Activated CD4-positive, alpha-beta memory T cell treated with anti-CD3 and anti-CD28 coated beads for 36 hours (primary cell): ENCODE data around the gene TIMP2. TPM values are rescaled to one million over a fixed set of nuclear protein-coding genes. Genes with fewer than 3 reads are reported as not detected.

Experiments
- CTCF ChIA-PET: fragments of 350-600 bp; sonication (Branson Sonifier 250); formaldehyde crosslinking; loops from one replicate; lab custom pipeline; 2021; ENCODE audit warnings: antibody characterized with exemption, inconsistent platforms; lab: Charles Lee
- POLR2A ChIA-PET: fragments of 350-600 bp; sonication (Branson Sonifier 250); formaldehyde crosslinking; loops from one replicate; lab custom pipeline; 2021; ENCODE audit warnings: antibody characterized with exemption; lab: Charles Lee
- DNase-seq: peaks from one replicate; pipeline ENCODE4 v3.0.0-alpha.2; 2020
- H3K27ac Mint-ChIP-seq: one replicate; pipeline ENCODE4 v1.8.0; 2021; ENCODE audit warnings: mixed read lengths
- H3K27me3 Mint-ChIP-seq: one replicate; pipeline ENCODE4 v1.8.0; 2021; ENCODE audit warnings: mixed read lengths
- H3K36me3 Mint-ChIP-seq: one replicate; pipeline ENCODE4 v1.8.0; 2021; ENCODE audit warnings: mixed read lengths
- H3K4me1 Mint-ChIP-seq: one replicate; pipeline ENCODE4 v1.8.0; 2021; ENCODE audit warnings: low read depth, mixed read lengths
- H3K4me3 Mint-ChIP-seq: one replicate; pipeline ENCODE4 v1.8.0; 2021; ENCODE audit warnings: mild to moderate bottlenecking, mixed read lengths
- H3K9me3 Mint-ChIP-seq: one replicate; pipeline ENCODE4 v1.8.0; 2021; ENCODE audit warnings: mixed read lengths
- intact Hi-C: fragments of 100-400 bp; cut with micrococcal nuclease; formaldehyde crosslinking; loops from one replicate; pipeline ENCODE4 v1.15.1; 2023
- total RNA-seq, 2 experiments: library from RNA; stranded (reverse); gene quantifications; one replicate each; pipeline ENCODE4 v1.2.3, GENCODE V29; 2021

Gene TIMP2
- total RNA-seq, 2 experiments from 2014 or later, result 1.1 TPM

DNA sequence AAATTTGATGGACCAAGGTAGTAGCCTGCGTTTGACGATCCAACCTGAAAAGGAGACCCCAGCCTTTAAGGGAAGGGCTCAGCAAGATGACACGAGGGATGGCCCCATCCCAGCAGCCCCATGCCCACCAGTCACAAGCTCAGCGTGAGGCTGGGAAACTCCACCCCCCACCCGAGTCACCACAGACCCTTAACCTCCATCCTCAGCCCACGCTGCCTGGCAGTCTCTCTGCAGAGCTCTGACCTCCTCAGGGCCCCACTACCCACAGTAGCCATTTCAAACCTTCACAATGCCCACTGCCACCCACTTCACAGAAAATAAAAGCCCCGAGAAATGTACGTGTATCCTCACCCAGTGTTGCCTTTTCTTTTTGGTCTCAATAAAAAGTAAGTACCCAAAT lies 103.2 kb downstream of the TIMP2 start:
- peaks cover 53% of the 10 kb centered on the region for H3K4me1 Mint-ChIP-seq
- peaks cover 82% of the 10 kb centered on the region for H3K36me3 Mint-ChIP-seq
- no peak for DNase-seq
- H3K27me3 Mint-ChIP-seq, result no peaks in the 10 kb centered on the region
- H3K4me3 Mint-ChIP-seq, result no peak overlapping the region
- no peaks in the 10 kb centered on the region for H3K9me3 Mint-ChIP-seq
- ChIA-PET POLR2A (interaction anchor here (1.0 kb wide), 1 partner anchor 38 kb away, joined by 6 read pairs; no protein-coding TSS in a partner anchor), CTCF (no interaction called here)
- intact Hi-C loops, result no loop called here
- peak overlapping the region; percentile 4 for H3K27ac Mint-ChIP-seq

- intact Hi-C loops, result no loop called here
Observed at GRCh38 chr17:78820841-78821240, 104.3 kb downstream of the TIMP2 start.

GRCh38 chr17:78819806-78820792 lies 105.1 kb downstream of the TIMP2 start:
- POLR2A ChIA-PET, result interaction anchor here (0.6 to 2.1 kb wide), 5 partner anchors 15 to 1772 kb away, joined by 3 to 7 read pairs (median 3); partner anchors contain the start of gene USP36
- peaks cover 78% of the 10 kb centered on the region for H3K36me3 Mint-ChIP-seq
- H3K27me3 Mint-ChIP-seq, result no peaks in the 10 kb centered on the region
- no peaks in the 10 kb centered on the region for H3K9me3 Mint-ChIP-seq
- no peak for DNase-seq
- intact Hi-C loops, result no loop called here
- CTCF ChIA-PET, result interaction anchor here (1.4 kb wide), 1 partner anchor 18 kb away, joined by 3 read pairs; no protein-coding TSS in a partner anchor
- H3K4me1 Mint-ChIP-seq, result peaks cover 63% of the 10 kb centered on the region
- no peak overlapping the region for H3K4me3 Mint-ChIP-seq
- H3K27ac Mint-ChIP-seq, result peak overlapping the region; percentile 93

More at GRCh38 chr17:78820841-78821240, 104.3 kb downstream of the TIMP2 start:
- Mint-ChIP-seq H3K4me3 (no peak overlapping the region), H3K27ac (no peak overlapping the region), H3K4me1 (peaks cover 58% of the 10 kb centered on the region), H3K27me3 (no peaks in the 10 kb centered on the region), H3K36me3 (peaks cover 79% of the 10 kb centered on the region), H3K9me3 (no peaks in the 10 kb centered on the region)
- POLR2A ChIA-PET, result interaction anchor here (0.6 to 1.2 kb wide), 2 partner anchors 19 to 1771 kb away, joined by 3 read pairs; partner anchors contain the start of gene USP36
- DNase-seq, result no peak
- CTCF ChIA-PET, result interaction anchor here (1.4 kb wide), 1 partner anchor 17 kb away, joined by 3 read pairs; no protein-coding TSS in a partner anchor

DNA sequence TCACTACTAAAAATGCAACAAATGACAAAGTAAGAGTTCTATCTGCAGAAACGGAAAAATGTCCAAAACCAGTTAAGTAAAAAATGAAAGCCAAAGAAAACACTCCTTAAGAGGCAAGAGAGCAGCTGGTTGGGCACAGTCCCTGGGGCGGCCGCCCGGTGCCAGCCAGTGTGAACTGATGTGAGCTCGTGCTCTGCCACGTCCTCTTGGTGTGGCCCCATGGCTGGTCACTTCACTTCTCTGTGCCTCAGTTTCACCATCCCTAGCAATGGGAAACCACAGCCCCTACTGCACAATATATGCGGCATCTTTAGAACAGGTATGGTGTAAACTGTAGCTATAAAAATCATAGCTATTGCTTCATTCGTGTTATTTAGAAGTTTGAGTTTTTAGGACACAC lies 105.8 kb downstream of the TIMP2 start:
- no peak for DNase-seq
- Mint-ChIP-seq H3K27ac (peak overlapping the region; percentile 93), H3K4me1 (peaks cover 58% of the 10 kb centered on the region), H3K27me3 (no peaks in the 10 kb centered on the region), H3K36me3 (peaks cover 74% of the 10 kb centered on the region), H3K9me3 (no peaks in the 10 kb centered on the region), H3K4me3 (peak overlapping the region; percentile 7)
- POLR2A ChIA-PET, result interaction anchor here (1.1 to 2.1 kb wide), 4 partner anchors 14 to 71 kb away, joined by 3 to 7 read pairs (median 4); no protein-coding TSS in a partner anchor
- intact Hi-C loops, result no loop called here
- CTCF ChIA-PET, result no interaction called here

GRCh38 chr17:78818932-78819331 lies 106.3 kb downstream of the TIMP2 start:
- no peaks in the 10 kb centered on the region for H3K27me3 Mint-ChIP-seq
- H3K4me3 Mint-ChIP-seq, result peak overlapping the region; percentile 7
- ChIA-PET POLR2A (interaction anchor here (0.9 to 2.1 kb wide), 5 partner anchors 14 to 71 kb away, joined by 3 to 7 read pairs (median 4); no protein-coding TSS in a partner anchor), CTCF (interaction anchor here (0.6 to 0.8 kb wide), 2 partner anchors 16 to 933 kb away, joined by 3 read pairs; no protein-coding TSS in a partner anchor)
- H3K9me3 Mint-ChIP-seq, result no peaks in the 10 kb centered on the region
- intact Hi-C loops, result no loop called here
- peak overlapping the region; percentile 93 for H3K27ac Mint-ChIP-seq
- H3K36me3 Mint-ChIP-seq, result peaks cover 75% of the 10 kb centered on the region
- DNase-seq, result peak; percentile 68
- H3K4me1 Mint-ChIP-seq, result peaks cover 58% of the 10 kb centered on the region

- peaks cover 73% of the 10 kb centered on the region for H3K36me3 Mint-ChIP-seq
- H3K4me1 Mint-ChIP-seq, result peaks cover 60% of the 10 kb centered on the region
- H3K4me3 Mint-ChIP-seq, result peak overlapping the region; percentile 2
- DNase-seq, result no peak
- H3K27ac Mint-ChIP-seq, result peak overlapping the region; percentile 93
- H3K27me3 Mint-ChIP-seq, result no peaks in the 10 kb centered on the region
- H3K9me3 Mint-ChIP-seq, result no peaks in the 10 kb centered on the region
- ChIA-PET POLR2A (interaction anchor here (0.9 to 2.1 kb wide), 6 partner anchors 13 to 70 kb away, joined by 3 to 7 read pairs (median 5); no protein-coding TSS in a partner anchor), CTCF (interaction anchor here (0.6 to 0.8 kb wide), 2 partner anchors 15 to 932 kb away, joined by 3 read pairs; no protein-coding TSS in a partner anchor)
- intact Hi-C loops, result no loop called here
Observed at GRCh38 chr17:78818152-78818846, 106.9 kb downstream of the TIMP2 start.

GRCh38 chr17:78817123-78817522 lies 108.1 kb downstream of the TIMP2 start:
- intact Hi-C loops, result loop anchor here (1.0 to 2.0 kb wide), 5 partner anchors 12 to 108 kb away; no protein-coding TSS in a partner anchor
- Mint-ChIP-seq H3K27ac (peak overlapping the region; percentile 92), H3K4me3 (peak overlapping the region; percentile 2), H3K27me3 (no peaks in the 10 kb centered on the region), H3K36me3 (peaks cover 72% of the 10 kb centered on the region), H3K4me1 (peaks cover 61% of the 10 kb centered on the region), H3K9me3 (no peaks in the 10 kb centered on the region)
- ChIA-PET POLR2A (interaction anchor here (1.3 to 1.6 kb wide), 3 partner anchors 13 to 69 kb away, joined by 3 to 6 read pairs (median 6); no protein-coding TSS in a partner anchor), CTCF (interaction anchor here (1.0 to 1.6 kb wide), 3 partner anchors 17 to 109 kb away, joined by 3 to 4 read pairs (median 3); no protein-coding TSS in a partner anchor)
- peak; percentile 89 for DNase-seq

DNA sequence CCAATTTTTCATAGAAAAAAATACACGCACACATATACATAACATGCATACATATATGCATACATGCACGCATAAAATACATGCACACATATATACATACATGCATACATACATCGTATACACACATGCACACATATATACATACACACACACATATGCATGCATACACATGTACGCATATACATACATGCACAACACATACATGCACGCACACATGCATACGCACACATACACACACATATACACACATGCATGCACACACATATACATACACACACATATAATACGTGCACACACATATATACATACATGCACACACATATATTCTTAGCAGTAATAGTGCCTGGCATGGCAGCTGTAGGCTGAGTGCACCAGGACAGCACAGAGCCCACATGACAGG lies 109.5 kb downstream of the TIMP2 start:
- peak overlapping the region; percentile 58 for H3K27ac Mint-ChIP-seq
- DNase-seq, result no peak
- CTCF ChIA-PET, result no interaction called here
- peaks cover 57% of the 10 kb centered on the region for H3K4me1 Mint-ChIP-seq
- peaks cover 71% of the 10 kb centered on the region for H3K36me3 Mint-ChIP-seq
- no peak overlapping the region for H3K4me3 Mint-ChIP-seq
- intact Hi-C loops, result loop anchor here (2.0 kb wide), 1 partner anchor 107 kb away; no protein-coding TSS in a partner anchor
- H3K27me3 Mint-ChIP-seq, result no peaks in the 10 kb centered on the region
- H3K9me3 Mint-ChIP-seq, result no peaks in the 10 kb centered on the region
- POLR2A ChIA-PET, result no interaction called here

GRCh38 chr17:78812855-78813254 lies 112.3 kb downstream of the TIMP2 start:
- H3K4me3 Mint-ChIP-seq, result no peak overlapping the region
- H3K27me3 Mint-ChIP-seq, result no peaks in the 10 kb centered on the region
- POLR2A ChIA-PET, result no interaction called here
- peaks cover 36% of the 10 kb centered on the region for H3K4me1 Mint-ChIP-seq
- CTCF ChIA-PET, result no interaction called here
- peak; percentile 23 for DNase-seq
- H3K27ac Mint-ChIP-seq, result peak overlapping the region; percentile 6
- peaks cover 66% of the 10 kb centered on the region for H3K36me3 Mint-ChIP-seq
- no peaks in the 10 kb centered on the region for H3K9me3 Mint-ChIP-seq
- intact Hi-C loops, result no loop called here

DNA sequence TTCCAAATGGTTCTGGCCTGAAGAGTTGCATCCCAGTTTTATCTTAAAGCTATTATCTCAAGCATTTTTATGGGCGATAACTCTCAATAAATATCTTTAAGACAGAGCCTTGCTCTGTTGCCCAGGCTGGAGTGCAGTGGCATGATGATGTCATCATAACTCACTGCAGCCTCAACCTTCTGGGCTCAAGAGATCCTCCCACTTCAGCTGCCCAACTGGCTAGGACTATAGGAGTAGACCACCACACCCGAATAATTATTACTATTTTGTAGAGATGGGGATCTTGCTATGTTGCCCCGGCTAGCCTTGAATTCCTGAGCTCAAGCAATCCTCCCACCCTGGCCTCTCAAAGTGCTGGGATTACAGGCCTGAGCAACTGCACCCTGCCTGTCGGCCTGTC lies 117.0 kb downstream of the TIMP2 start:
- no peak for DNase-seq
- Mint-ChIP-seq H3K4me3 (no peak overlapping the region), H3K36me3 (peaks cover 74% of the 10 kb centered on the region), H3K27ac (peak overlapping the region; percentile 66), H3K27me3 (no peaks in the 10 kb centered on the region), H3K9me3 (no peaks in the 10 kb centered on the region), H3K4me1 (peaks cover 49% of the 10 kb centered on the region)
- CTCF ChIA-PET, result no interaction called here
- intact Hi-C loops, result loop anchor here (5.0 kb wide), 2 partner anchors 34 to 426 kb away; partner anchors contain the start of gene USP36
- POLR2A ChIA-PET, result no interaction called here

GRCh38 chr17:78806451-78806850 lies 118.7 kb downstream of the TIMP2 start:
- no peaks in the 10 kb centered on the region for H3K27me3 Mint-ChIP-seq
- CTCF ChIA-PET, result no interaction called here
- DNase-seq, result peak; percentile 60
- H3K9me3 Mint-ChIP-seq, result no peaks in the 10 kb centered on the region
- peak overlapping the region; percentile 95 for H3K27ac Mint-ChIP-seq
- intact Hi-C loops, result loop anchor here (5.0 kb wide), 2 partner anchors 36 to 424 kb away; partner anchors contain the start of gene USP36
- H3K4me1 Mint-ChIP-seq, result peaks cover 51% of the 10 kb centered on the region
- POLR2A ChIA-PET, result interaction anchor here (0.9 kb wide), 1 partner anchor 25 kb away, joined by 3 read pairs; no protein-coding TSS in a partner anchor
- H3K4me3 Mint-ChIP-seq, result no peak overlapping the region
- peaks cover 72% of the 10 kb centered on the region for H3K36me3 Mint-ChIP-seq
